Activated T-cell treated with anti-CD3 and anti-CD28 coated beads, Interleukin-2, amount 50 U/mL, for 1 hour (primary cell): ENCODE data around the gene MANBA.
"Not testable (repeated sequence)": the region's sequence is repeated elsewhere in the genome, so short reads cannot be mapped to it uniquely, and the experiment has no call there.

Experiments used
- DNase-seq: peaks from one replicate; pipeline ENCODE4 v3.0.0-alpha.2; 2020

Gene MANBA

DNA sequence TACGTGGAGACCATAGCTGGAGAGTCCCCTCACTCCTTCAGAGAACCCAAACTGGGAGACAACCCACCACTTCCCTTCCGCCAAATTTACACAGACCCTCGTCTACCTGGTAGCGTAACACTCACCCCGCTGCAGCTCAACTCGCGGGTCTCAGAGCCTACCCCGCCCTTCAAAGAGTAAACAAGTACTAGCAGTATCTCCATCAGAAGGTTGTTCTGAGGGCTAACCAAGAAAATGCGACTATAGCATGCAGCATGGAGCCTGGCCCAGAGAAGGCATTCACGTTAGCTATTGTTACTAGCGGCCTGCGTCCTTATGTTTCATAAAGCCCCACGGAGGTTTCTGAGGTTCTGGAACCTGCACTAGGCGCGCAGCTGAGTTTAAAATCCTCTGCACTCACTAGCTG, 531 bp upstream of the MANBA start:
- DNase-seq, result no peak

DNA sequence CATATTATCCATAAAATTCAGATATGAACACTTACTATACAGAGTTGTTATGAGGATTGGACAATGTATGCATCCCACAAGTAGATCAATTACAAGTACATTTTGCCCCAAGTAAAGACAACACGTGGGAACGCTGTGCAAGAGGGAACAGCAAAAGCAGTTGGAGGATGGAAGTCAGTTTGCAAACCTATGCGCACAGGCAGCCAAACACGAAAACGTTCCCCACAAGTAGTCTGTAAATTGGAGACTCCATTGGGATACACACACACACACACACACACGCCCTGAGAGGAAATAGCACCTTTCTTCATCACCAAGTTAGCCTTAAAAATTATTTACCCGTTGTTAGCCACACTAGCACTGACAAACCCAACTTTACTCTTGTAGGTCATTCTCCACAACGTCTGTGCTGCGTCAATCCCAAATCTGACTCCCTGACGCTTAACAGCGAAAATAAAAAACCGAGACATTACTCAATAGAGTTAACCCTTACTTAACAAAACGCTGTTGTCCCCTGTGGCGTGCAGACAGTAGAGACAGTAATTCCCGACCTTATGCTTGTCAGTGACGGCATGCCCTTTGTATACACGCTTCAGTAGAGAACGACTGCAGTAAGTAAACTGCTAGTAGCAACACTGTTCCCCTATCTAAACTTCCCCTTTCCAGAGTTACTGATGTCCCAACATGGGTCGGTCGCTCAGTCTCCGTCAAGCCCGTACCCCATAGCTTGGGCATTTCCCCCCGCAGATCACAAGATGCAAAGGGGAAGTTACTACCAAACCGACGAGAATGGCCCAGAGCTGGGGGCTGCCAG, 730 bp downstream of the MANBA start:
- no peak for DNase-seq

DNA sequence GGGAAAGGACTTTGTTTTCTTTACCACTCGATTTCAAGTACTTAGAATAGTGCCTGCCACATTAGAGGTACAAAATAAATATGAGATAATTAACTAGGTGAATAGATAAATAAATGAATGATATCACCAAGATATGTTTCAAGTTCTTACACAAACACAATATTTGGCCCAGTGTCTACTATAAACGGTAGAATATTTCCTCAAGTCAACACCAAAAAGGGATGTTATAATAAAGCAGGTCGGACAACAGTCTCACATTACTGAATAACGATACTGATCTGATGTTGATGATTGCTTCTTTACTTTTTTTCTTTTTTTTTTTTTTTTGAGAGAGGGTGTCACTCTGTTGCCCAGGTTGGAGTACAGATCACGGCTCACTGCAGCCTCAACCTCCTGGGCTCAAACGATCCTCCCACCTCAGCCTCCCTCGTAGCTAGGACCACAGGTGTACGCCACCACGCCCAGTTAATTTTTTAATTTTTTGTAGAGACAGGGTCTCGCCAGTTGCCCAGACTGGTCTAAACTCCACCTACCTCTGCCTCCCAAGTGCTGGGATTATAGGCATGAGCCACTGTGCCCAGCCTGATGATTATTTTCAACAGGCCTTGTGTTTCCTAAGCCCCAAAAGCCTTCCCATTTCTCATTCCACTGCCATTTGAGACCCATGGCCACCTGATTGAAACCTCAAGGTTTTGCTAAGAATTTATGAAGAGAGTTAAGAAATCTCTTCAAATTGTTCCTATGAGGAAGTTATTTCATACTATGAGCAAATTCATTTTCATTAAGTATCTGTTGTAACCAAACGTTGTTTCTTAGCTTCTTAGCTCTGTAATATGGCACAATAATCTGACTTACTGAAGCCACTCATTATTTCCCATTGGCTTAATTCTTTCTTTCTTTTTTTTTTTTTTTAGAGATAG, 2.3 kb downstream of the MANBA start:
- DNase-seq, result no peak

DNA sequence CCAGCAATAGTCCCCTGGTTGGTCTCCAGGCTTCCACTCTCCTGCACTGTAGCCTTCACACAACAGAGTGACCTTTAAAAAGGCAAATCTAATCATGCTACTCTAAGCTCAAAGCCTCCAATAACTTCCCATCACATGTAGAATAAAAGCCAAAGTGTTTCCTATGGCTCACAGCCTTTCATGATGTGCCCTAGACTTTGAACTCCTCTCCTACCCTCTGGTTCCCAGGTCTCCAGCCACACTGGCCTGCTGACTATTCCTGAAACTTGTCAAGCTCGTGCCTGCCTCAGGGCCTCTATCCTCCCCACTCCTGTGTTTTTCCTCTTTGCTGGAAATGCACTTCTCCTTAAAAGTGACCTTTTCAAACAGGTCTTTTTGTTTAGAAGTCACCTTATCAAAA, 3.1 kb downstream of the MANBA start:
- no peak for DNase-seq

DNA sequence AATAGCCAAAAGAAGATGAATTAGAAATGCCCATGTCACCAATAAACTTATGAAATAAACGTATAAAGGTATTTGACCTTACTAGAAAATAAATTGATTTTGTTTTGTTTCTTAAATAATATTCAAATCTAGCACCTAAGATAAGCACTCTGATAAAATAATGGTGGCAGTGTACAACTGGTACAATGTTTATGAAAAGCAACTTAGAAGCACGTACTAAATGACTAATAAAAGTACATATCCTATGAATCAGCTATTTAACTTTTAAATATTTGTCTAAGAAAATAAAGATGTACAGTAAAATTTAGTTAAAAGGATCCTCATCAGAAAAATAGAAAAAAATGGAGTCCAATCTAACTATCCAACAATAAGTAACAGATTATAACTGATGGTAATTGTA, 6.7 kb downstream of the MANBA start:
- DNase-seq, result no peak

DNA sequence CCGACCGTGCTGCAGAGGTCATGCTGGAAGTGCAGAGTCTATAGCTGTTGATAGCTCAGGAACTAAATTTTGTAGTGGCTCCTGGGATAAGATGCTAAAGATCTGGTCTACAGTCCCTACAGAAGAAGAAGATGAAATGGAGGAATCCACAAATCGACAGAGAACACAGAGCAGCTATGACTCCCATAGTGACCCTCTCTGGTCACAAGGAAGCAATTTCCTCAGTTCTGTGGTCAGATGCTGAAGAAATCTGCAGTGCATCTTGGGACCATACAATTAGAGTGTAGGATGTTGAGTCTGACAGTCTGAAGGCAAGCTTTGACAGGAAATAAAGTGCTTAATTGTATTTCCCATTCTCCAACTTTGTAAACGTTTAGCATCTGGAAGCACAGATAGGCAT, 8.8 kb downstream of the MANBA start:
- no peak for DNase-seq

DNA sequence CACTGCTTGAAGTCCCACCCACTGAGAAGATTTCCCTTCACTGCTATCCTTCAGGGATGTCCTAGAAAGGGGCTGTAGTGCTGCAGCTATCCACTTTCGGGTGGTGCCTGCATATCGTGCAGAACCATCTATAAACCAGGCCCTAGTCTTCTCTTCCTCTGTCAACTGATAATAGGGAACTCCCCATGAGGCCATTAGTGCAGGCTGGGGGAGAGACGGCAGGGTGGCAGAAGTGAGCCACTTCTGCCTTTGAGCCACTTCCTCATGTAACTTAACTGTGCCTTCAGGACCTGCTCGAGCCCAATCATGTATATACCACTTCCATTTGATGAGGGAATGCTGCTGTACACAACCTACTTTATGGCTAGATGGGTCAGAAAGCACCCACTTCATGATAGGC, 17.4 kb downstream of the MANBA start:
- not testable (repeated sequence) for DNase-seq

DNA sequence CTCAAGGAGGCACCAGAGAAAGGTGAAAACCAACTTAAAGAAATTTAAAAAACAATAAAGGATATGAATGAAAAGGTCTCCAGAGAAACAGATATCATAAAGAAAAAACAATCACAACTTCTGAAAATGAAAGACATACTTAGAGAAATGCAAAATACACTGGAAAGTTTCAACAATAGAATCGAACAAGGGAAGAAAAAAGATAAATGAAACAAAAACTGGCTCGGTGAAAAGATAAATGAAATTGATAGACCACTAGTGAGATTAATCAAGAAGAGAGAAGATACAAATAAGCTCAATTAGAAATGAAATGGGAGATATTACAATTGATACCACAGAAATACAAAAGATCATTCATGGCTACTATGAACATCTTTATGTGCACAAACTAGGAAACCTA, 22.0 kb downstream of the MANBA start:
- DNase-seq, result not testable (repeated sequence)

DNA sequence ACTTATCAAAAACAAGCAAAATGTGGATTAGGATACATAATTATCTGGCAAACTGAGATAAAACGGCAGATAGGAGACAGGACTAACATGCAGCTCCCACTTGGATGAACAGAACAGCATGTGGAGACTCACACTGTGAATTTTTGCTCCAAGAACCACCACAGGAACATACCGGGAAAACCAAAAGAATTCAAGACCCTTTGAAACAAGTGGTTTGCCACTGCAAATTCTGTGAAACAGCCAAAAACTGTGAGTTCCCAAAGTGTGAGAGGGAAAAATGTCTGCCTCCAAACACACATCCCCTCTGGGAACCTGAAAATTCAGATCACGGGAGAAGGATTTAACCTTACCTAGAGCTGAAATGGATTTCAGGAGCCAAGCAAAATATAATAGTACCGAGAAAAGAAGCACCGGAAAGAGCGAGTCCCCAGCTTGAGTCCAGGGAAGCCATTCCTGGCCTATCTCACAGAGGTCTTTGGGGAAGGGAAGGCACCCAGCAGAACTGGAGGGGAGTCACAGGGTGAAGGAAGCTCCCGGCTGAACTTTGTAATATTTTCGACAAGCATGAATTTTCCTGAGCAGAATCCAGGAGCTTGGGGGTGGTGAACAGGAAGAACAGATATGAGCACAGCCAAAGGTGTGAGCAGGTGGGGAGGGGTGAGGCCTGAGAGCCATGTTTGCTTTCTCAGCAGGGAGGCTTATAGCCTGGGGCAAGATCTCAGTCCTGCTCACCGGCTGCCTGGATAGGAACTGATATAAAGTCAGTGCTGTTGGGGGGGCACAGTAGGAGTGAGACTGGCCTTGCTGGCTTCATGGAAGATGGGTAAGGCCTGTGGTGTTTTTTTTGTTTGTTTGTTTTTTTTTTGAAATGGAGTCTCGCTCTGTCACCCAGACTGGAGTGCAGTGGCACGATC, 23.9 kb downstream of the MANBA start:
- DNase-seq, result no peak

DNA sequence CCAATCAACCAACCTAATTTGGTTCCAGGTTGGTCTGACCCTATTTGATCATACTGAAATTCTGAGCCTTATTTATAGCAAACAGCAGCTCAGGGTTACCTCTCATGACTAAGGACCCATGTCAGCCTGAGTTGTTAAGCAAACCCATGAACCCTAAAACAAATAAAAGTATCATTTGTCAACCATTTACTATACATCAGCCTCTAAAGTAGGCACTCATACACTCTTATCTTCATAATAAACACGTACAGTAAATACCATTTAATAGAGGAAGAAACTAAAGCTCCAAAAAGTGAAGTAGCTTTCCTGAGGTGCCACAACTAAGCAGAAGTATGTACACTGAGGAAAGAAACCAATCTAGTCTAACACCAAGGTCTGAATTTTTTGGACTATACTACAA, 25.2 kb downstream of the MANBA start:
- no peak for DNase-seq

DNA sequence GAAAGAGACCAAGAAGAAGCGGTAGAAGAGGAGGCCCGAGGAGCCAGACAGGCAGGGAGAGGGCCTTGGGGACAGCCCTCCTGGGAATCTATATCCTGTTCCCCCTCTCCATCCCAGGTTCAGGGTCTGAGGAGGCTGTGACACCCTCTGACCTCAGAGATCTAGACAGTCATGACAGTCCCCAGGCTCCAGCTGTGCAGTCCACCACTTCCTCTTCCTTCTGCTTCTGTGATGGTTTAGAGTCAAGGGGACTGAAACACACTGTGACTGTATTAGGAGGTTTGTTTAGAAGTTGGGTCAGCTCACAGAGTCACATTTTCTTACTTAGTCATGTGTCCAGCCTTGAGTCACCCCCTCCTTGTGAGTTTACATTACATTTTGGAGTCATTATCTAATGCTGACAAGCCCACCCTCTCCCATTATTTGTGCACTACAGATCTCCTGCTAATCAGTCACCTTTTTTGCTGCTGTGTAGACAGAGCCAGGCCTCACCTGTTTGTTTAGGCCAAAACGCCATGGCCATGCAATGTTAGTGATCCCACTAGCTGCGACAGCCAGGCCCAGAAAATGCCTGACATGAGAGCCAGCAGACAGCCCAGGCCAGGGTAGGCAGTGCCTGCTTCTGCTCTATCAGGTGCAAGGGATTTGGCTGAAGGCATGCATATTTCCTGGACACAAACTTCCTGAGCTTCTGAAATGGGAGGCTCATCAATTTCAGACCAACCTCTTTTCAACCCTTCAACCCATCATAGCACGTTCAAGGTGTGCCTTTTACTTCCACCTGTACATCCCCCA, 26.0 kb downstream of the MANBA start:
- DNase-seq, result no peak

DNA sequence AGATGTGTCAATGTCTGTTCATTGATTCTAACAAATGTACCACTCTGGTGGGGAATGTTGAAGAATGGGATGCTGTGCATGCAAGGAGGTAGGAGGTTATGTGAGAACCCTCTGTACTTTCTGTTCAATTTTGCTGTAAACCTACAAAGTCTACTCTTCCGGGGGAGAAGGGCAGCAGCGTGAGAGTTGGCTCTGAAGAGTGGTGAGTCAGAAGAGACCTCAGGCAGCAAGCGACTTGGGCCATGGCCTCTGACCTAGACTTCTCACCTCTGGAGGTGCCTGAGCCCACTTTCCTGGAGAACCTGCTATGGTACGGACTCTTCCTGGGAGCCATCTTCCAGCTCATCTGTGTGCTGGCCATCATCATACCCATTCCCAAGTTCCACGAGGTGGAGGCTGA, 26.7 kb downstream of the MANBA start:
- no peak for DNase-seq

DNA sequence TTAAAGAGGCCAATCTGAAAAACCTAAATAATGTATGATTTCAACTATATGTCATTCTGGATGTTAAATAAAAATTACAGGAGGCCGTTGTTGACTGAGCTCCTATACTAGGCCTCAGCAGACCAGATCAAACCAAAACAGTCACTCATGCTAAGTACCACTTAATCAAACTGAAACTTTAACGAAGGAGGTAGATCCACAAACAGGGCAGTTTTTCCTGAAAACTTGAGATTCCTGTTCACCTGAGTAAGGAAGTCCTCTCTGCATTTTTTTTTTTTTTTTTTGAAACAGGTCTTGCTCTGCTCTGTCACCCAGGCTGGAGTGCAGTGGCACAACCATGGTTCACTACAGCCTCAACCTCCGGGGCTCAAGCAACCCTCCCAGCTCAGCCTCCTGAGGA, 27.7 kb downstream of the MANBA start:
- DNase-seq, result no peak

DNA sequence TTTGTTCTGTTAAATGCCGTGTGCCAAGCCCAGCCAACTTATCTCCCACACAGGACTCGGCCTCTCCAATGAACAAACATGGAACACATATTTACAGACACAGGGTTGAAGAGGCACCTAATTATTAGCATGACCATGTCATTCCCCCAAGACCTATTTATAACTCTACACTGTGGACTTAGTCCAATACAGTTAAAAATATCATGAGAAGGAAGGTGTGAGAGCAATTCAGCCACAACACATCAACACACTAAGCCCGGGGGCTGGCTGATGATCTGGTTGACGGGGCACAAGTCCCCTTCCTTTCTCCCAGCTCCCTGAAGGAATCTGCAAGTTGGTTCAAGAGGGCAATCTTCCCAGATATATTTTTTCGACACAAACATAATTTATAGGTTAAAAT, 28.1 kb downstream of the MANBA start:
- no peak for DNase-seq

DNA sequence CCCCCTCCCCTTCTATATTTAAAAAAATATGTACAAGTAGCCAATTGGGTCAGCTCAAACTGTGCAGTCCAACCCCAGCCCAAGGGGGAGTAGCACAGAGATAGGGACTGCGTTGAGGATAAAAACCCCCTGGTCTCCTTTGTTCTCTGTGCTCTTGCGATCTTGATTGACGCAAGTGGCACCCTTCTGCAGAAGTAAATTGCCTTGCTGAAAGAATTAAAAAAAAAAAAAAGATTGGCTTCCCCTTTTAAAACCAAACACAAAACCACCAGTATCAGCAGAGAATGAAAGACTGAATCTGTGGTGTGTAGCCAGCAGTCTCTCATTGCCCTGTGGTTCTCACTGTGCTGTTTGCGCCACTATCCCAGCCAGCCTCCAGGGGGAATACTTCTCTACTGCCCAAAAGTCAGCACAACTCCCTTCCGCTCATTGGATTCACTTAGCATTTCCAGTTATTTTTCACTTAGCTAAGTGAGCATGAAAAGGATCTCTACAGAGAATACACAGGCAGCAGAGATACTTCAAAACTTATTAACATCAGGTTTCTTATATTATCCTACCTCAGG, 29.7 kb downstream of the MANBA start:
- DNase-seq, result no peak

DNA sequence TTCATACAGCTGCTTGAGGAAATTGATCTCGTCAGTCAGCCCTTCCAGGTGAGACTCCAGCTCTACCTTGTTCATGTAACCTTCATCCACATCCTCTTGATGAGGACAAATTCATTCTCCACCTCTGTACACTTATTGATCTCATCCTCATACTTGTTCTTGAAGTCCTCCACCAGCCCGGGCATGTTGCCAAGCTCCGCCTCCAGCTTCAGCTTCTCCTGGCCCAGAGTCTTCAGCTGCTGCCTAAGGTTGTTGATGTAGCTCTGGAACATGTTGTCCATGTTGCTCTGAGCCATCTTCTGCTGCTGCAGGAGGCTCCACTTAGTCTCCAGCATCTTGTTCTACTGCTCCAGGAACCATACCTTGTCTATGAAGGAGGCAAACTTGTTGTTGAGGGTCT, 31.3 kb downstream of the MANBA start:
- not testable (repeated sequence) for DNase-seq

DNA sequence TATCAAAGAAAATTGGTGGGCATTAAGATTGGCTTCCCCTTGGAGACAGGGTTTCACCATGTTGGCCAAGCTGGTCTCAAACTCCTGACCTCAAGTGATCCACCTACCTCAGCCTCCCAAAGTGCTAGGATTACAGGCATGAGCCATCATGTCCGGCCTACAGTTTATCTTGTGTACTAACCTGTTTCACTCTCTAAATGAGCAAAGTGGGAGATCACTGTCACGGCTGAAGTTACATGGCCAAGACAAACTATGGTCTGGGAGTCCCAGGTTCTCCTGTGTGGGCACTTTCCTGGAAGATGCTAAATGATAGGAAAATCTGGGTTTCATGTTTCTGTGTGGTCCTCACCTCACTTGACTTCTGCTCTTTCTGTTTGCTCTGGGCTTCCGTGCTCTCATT, 33.8 kb downstream of the MANBA start:
- not testable (repeated sequence) for DNase-seq

DNA sequence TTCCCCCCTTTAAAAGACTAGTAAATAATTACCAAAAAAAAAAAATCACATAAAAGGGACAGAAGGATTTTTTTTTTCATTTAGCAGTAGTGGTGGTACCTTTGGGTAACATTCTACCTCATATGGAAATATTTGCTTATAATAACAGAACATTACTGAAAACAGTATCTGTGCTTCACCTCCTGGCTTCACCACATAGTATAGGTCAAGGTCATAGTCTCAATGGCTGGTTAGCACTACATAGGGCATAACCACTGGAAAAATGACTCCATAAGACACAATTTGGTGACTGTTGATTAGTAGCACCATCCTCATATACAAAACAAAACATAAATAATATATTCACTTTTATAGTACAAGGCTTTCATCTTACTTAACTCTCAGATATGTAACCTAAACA, 34.7 kb downstream of the MANBA start:
- DNase-seq, result no peak

DNA sequence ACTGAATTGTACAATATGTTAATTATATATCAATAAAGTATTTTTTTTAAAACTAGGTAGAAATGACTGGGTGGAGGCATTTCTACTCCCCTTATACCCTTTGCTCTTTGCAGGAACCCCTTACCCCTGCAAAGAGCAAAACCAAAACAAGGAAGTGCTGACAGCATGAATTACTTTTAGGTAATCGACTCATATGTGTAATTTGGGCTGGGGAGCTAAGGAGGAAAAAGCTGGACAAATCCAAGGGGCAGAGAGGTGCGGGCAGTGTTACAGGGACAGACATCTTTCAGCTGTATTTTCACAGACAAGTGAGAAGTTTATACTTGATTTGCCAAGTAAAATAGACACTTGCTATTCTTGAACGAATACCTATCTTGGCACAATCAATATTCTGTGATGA, 35.5 kb downstream of the MANBA start:
- DNase-seq, result no peak

DNA sequence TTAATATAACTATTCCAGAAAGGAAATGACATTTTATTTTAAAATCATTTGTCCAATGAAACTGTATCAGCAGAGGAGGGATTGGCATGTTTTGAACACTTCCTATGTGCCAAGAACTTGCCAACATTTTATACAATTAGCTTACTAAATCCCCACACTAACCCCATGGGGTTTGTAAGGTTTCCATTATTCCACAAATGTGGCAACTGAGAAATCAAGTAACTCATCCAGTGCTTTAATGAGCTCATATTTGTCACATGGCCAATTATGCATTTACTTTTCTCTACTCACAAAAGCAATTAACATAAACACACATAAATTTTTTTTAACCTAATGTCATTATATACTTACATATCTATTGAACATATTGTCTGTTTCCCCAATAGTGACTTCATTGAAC, 37.3 kb downstream of the MANBA start:
- DNase-seq, result no peak

DNA sequence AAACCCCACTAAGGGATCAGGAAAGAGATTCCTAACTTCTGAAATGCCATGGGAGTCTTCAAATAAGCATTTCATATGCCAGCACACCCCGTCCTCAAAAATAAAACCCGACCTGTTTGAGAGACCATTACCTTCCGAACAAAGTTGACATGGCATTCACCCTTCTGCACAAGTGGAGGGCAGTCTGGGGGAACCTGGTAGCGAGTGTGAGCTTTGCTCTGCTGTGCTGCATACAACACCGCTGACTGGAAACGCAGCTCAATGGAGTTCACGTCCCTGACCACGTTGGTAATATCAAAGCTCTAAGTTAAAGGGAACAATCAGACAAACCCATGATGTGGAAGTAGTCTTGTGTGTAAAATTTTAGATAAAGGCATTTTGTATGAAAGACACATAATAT, 38.0 kb downstream of the MANBA start:
- no peak for DNase-seq
